ENCODE results near the gene MELTF. TPM values are rescaled to one million over a fixed set of nuclear protein-coding genes. Genes with fewer than 3 reads are reported as not detected.
"Not testable (repeated sequence)": the region's sequence is repeated elsewhere in the genome, so short reads cannot be mapped to it uniquely, and the experiment has no call there.

Gene MELTF
- 4.8 and 5.0 TPM in 2 replicates for total RNA-seq
- long read RNA-seq, result 0 reads

GRCh38 chr3:197029511-197030167, at the start of gene MELTF:
Gene MELTF (minus strand): TSS chr3:197029817. CDS start chr3:197029702, 115 bp downstream.
- DNase-seq (ENCODE audit: low spot score, unreplicated experiment), result peak; percentile 71
- no peaks in the 10 kb centered on the region for H3K9me3 Mint-ChIP-seq (ENCODE audit: low read depth)
- peaks cover 56% of the 10 kb centered on the region for H3K27me3 Mint-ChIP-seq
- peaks cover 2% of the 10 kb centered on the region for H3K4me1 Mint-ChIP-seq (ENCODE audit: low read depth)
- H3K27ac Mint-ChIP-seq, result no peak within 1 kb of the TSS
- peak within 1 kb of the TSS; percentile 62 for H3K4me3 Mint-ChIP-seq (ENCODE audit: low read depth)
- peaks cover 3% of the 10 kb centered on the region for H3K36me3 Mint-ChIP-seq (ENCODE audit: insufficient read depth)
- TF ChIP-seq, protein P1, sequence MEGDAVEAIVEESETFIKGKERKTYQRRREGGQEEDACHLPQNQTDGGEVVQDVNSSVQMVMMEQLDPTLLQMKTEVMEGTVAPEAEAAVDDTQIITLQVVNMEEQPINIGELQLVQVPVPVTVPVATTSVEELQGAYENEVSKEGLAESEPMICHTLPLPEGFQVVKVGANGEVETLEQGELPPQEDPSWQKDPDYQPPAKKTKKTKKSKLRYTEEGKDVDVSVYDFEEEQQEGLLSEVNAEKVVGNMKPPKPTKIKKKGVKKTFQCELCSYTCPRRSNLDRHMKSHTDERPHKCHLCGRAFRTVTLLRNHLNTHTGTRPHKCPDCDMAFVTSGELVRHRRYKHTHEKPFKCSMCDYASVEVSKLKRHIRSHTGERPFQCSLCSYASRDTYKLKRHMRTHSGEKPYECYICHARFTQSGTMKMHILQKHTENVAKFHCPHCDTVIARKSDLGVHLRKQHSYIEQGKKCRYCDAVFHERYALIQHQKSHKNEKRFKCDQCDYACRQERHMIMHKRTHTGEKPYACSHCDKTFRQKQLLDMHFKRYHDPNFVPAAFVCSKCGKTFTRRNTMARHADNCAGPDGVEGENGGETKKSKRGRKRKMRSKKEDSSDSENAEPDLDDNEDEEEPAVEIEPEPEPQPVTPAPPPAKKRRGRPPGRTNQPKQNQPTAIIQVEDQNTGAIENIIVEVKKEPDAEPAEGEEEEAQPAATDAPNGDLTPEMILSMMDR (IDR thresholded peaks at IDR 0.05; ENCODE audit: unreplicated experiment), result peak; percentile 97

- TF ChIP-seq, protein P1 (IDR thresholded peaks at IDR 0.05; ENCODE audit: unreplicated experiment), result no peak
- Mint-ChIP-seq H3K9me3 (ENCODE audit: low read depth) (no peaks in the 10 kb centered on the region), H3K4me1 (ENCODE audit: low read depth) (no peaks in the 10 kb centered on the region), H3K36me3 (ENCODE audit: insufficient read depth) (peaks cover 15% of the 10 kb centered on the region), H3K4me3 (ENCODE audit: low read depth) (no peak overlapping the region), H3K27ac (no peak overlapping the region), H3K27me3 (no peaks in the 10 kb centered on the region)
- DNase-seq (ENCODE audit: low spot score, unreplicated experiment), result no peak
Observed at GRCh38 chr3:197076415-197076814, 46.8 kb upstream of the MELTF start.

DNA sequence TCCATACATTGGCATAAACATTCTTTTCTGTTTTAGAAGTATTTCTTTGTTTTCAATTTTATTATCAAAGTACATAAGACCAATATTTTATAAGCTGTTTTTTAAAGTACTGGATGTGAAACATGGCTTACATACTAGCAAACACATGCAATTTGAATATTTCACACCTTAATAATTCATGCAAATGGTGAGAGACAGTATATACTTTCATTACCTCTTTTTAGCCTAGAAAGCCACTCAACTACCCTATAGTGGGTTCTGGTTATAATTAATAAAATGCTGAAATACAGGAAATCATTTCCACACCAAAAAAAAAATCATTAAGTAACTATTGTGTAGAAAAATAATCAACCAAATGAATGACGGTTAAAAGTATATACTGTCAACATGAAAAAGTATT, 38.5 kb upstream of the MELTF start:
- no peak overlapping the region for H3K4me3 Mint-ChIP-seq (ENCODE audit: low read depth)
- H3K9me3 Mint-ChIP-seq (ENCODE audit: low read depth), result no peaks in the 10 kb centered on the region
- TF ChIP-seq, protein P1 (IDR thresholded peaks at IDR 0.05; ENCODE audit: unreplicated experiment), result no peak
- H3K4me1 Mint-ChIP-seq (ENCODE audit: low read depth), result peaks cover 6% of the 10 kb centered on the region
- H3K27ac Mint-ChIP-seq, result no peak overlapping the region
- H3K36me3 Mint-ChIP-seq (ENCODE audit: insufficient read depth), result peaks cover 15% of the 10 kb centered on the region
- H3K27me3 Mint-ChIP-seq, result no peaks in the 10 kb centered on the region
- DNase-seq (ENCODE audit: low spot score, unreplicated experiment), result no peak

GRCh38 chr3:197064771-197065170, 35.2 kb upstream of the MELTF start:
- H3K36me3 Mint-ChIP-seq (ENCODE audit: insufficient read depth), result peaks cover 29% of the 10 kb centered on the region
- H3K27me3 Mint-ChIP-seq, result no peaks in the 10 kb centered on the region
- H3K9me3 Mint-ChIP-seq (ENCODE audit: low read depth), result no peaks in the 10 kb centered on the region
- no peak overlapping the region for H3K27ac Mint-ChIP-seq
- H3K4me1 Mint-ChIP-seq (ENCODE audit: low read depth), result peaks cover 6% of the 10 kb centered on the region
- no peak for DNase-seq (ENCODE audit: low spot score, unreplicated experiment)
- TF ChIP-seq, protein P1 (IDR thresholded peaks at IDR 0.05; ENCODE audit: unreplicated experiment), result no peak
- no peak overlapping the region for H3K4me3 Mint-ChIP-seq (ENCODE audit: low read depth)

- TF ChIP-seq, protein P1 (IDR thresholded peaks at IDR 0.05; ENCODE audit: unreplicated experiment), result no peak
- Mint-ChIP-seq H3K27me3 (no peaks in the 10 kb centered on the region), H3K4me1 (ENCODE audit: low read depth) (peaks cover 4% of the 10 kb centered on the region), H3K9me3 (ENCODE audit: low read depth) (no peaks in the 10 kb centered on the region), H3K36me3 (ENCODE audit: insufficient read depth) (peaks cover 41% of the 10 kb centered on the region), H3K27ac (no peak overlapping the region), H3K4me3 (ENCODE audit: low read depth) (no peak overlapping the region)
- DNase-seq (ENCODE audit: low spot score, unreplicated experiment), result no peak
Observed at GRCh38 chr3:197062446-197062845, 32.8 kb upstream of the MELTF start.

DNA sequence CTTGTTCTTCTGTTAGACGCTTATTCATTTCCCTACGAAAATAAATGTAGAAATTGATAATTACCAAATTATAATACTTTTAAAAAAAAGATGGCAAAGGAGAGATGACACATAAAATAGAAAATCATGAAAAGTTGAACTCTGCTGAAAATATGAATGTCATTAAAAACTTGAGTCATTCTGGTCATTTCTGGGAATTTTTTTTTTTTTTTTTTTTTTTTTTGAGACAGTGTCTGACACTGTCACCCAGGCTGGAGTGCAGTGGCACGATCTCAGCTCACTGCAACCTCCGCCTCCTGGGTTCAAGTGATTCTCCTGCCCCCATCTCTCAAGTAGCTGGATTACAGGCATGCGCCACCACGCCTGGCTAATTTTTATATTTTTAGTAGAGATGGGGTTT, 22.0 kb upstream of the MELTF start:
- not testable (repeated sequence) for DNase-seq (ENCODE audit: low spot score, unreplicated experiment); H3K9me3 Mint-ChIP-seq (ENCODE audit: low read depth); H3K4me1 Mint-ChIP-seq (ENCODE audit: low read depth); H3K27ac Mint-ChIP-seq; H3K4me3 Mint-ChIP-seq (ENCODE audit: low read depth); H3K27me3 Mint-ChIP-seq
- peaks cover 24% of the 10 kb centered on the region for H3K36me3 Mint-ChIP-seq (ENCODE audit: insufficient read depth)
